ENCODE data around the gene QSER1. TPM values are rescaled to one million over a fixed set of nuclear protein-coding genes. Genes with fewer than 3 reads are reported as not detected.

QSER1 gene
- total and polyA plus RNA-seq, 11 donors: 2.1 to 25.3 (median 18.2) TPM

GRCh38 chr11:32890843-32891656 lies 1.6 kb upstream of the QSER1 start:
- Histone ChIP-seq H3K27me3 (no peaks in the 10 kb centered on the region), H3K4me3 (no peak overlapping the region), H3K4me1 (peaks cover 0 to 32% (median 6%) of the 10 kb centered on the region in 12 donors), H3K36me3 (no peaks in the 10 kb centered on the region), H3K9me3 (no peaks in the 10 kb centered on the region), H3K27ac (no peak overlapping the region)
- DNase-seq (no peak), ATAC-seq (no peak)
- intact Hi-C loops (cut with DNase I): loop anchor here in 2 of 10 donors (5.0 to 10.0 kb wide), 2 partner anchors 144 to 146 kb away; partner anchors contain the start of gene TCP11L1 (in 2 of the 2)
- no peak for TF ChIP-seq POLR2A (IDR thresholded peaks at IDR 0.05)
- no peak for TF ChIP-seq CTCF (IDR thresholded peaks at IDR 0.05)
- WGBS, 4 donors: 78 to 85% (median 84%) methylated on average over 11 of the region's 11 CpGs

- Histone ChIP-seq H3K27ac (peak overlapping the region; percentile 90 to 98 (median 94)), H3K4me1 (peaks cover 0 to 32% (median 6%) of the 10 kb centered on the region in 12 donors), H3K4me3 (peak overlapping the region; percentile 86 to 99 (median 92)), H3K27me3 (no peaks in the 10 kb centered on the region), H3K36me3 (no peaks in the 10 kb centered on the region), H3K9me3 (no peaks in the 10 kb centered on the region)
- ATAC-seq: no peak
- no peak for TF ChIP-seq CTCF (IDR thresholded peaks at IDR 0.05)
- TF ChIP-seq POLR2A (IDR thresholded peaks at IDR 0.05): no peak
- no peak for DNase-seq
- intact Hi-C loops (cut with DNase I): loop anchor here in 2 of 10 donors (5.0 to 10.0 kb wide), 2 partner anchors 143 to 145 kb away; partner anchors contain the start of gene TCP11L1 (in 2 of the 2)
- WGBS, 4 donors: 25 to 33% (median 30%) methylated on average over 10 of the region's 10 CpGs
Measured at GRCh38 chr11:32891657-32892354, 805 bp upstream of the QSER1 start.

- DNase-seq (no peak), ATAC-seq (no peak)
- Histone ChIP-seq H3K9me3 (no peaks in the 10 kb centered on the region), H3K4me1 (peaks cover 0 to 32% (median 6%) of the 10 kb centered on the region in 12 donors), H3K27me3 (no peaks in the 10 kb centered on the region), H3K27ac (peak overlapping the region; percentile 90 to 98 (median 94)), H3K4me3 (peak overlapping the region; percentile 86 to 99 (median 92)), H3K36me3 (no peaks in the 10 kb centered on the region)
- intact Hi-C loops (cut with DNase I): loop anchor here in 2 of 10 donors (5.0 to 10.0 kb wide), 2 partner anchors 142 to 144 kb away; partner anchors contain the start of gene TCP11L1 (in 2 of the 2)
- WGBS, 4 donors: 0 to 20% (median 1%) methylated on average over 1 to 32 of the region's 32 CpGs
- no peak for TF ChIP-seq POLR2A (IDR thresholded peaks at IDR 0.05)
Measured at GRCh38 chr11:32893093-32893342, 407 bp downstream of the QSER1 start.

GRCh38 chr11:32893343-32894148 lies 935 bp downstream of the QSER1 start:
- ATAC-seq: peak; percentile 49 to 62 (median 59)
- Histone ChIP-seq H3K27me3 (no peaks in the 10 kb centered on the region), H3K27ac (peak overlapping the region; percentile 54 to 98 (median 94)), H3K36me3 (peaks cover 0 to under 1% (median 0%) of the 10 kb centered on the region in 9 donors), H3K9me3 (no peaks in the 10 kb centered on the region), H3K4me1 (peaks cover 0 to 33% (median 6%) of the 10 kb centered on the region in 12 donors), H3K4me3 (peak overlapping the region; percentile 86 to 99 (median 92))
- intact Hi-C loops (cut with DNase I): loop anchor here in 2 of 10 donors (5.0 to 10.0 kb wide), 2 partner anchors 141 to 144 kb away; partner anchors contain the start of gene TCP11L1 (in 2 of the 2)
- TF ChIP-seq CTCF (IDR thresholded peaks at IDR 0.05): peak in 10 of 12 donors; percentile 25 to 68 (median 44)
- no peak for TF ChIP-seq POLR2A (IDR thresholded peaks at IDR 0.05)
- WGBS, 4 donors: 0 to 1% (median 1%) methylated on average over 31 to 66 of the region's 66 CpGs
- DNase-seq: peak; percentile 45 to 65 (median 49)

All from heart left ventricle (tissue), 16 donors.